ENCODE data around the gene SYCE1.

GRCh38 chr10:133568287-133568614 is 2.9 kb upstream of the SYCE1 start:
- TF ChIP-seq, protein P1, sequence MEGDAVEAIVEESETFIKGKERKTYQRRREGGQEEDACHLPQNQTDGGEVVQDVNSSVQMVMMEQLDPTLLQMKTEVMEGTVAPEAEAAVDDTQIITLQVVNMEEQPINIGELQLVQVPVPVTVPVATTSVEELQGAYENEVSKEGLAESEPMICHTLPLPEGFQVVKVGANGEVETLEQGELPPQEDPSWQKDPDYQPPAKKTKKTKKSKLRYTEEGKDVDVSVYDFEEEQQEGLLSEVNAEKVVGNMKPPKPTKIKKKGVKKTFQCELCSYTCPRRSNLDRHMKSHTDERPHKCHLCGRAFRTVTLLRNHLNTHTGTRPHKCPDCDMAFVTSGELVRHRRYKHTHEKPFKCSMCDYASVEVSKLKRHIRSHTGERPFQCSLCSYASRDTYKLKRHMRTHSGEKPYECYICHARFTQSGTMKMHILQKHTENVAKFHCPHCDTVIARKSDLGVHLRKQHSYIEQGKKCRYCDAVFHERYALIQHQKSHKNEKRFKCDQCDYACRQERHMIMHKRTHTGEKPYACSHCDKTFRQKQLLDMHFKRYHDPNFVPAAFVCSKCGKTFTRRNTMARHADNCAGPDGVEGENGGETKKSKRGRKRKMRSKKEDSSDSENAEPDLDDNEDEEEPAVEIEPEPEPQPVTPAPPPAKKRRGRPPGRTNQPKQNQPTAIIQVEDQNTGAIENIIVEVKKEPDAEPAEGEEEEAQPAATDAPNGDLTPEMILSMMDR (IDR thresholded peaks at IDR 0.05), result no peak
- no peak for TF ChIP-seq EZH2 (IDR thresholded peaks at IDR 0.05; ENCODE audit: borderline replicate concordance, insufficient read depth, low read depth, low read length, poor library complexity, severe bottlenecking)

Measured in B cell (primary cell).